ENCODE data around the gene SERINC2. TPM values are rescaled to one million over a fixed set of nuclear protein-coding genes. Genes with fewer than 3 reads are reported as not detected.

SERINC2 gene
- total RNA-seq, 1 donor from 2014 or later: 1.4 TPM

DNA sequence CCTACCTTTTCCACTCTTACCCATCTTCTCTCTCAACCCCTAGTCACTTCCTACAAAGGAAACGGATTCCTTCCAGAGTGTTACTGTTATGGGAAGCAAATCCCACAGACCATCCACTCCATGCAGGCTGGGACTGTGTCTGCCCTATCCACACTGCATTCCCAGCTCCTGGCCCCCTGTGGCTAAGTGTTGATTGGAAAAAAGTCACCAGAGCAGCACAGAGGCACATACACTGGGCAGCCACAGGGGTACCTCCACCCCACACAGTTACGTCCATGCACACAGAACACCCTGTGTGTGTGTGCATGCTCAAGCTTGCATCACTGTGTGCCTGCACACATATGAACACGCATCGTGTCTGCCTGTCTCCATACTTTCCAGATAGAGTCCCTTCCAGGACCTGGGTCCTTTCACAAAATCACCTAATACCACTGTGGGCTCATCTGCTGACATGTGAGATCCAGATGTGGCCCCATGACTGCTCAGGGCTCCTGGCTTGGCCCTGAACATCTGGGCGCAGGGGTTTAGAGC, 4.2 kb upstream of the SERINC2 start:
- no peak for ATAC-seq
- intact Hi-C loops (cut with DNase I): no loop called here
- DNase-seq (ENCODE audit: low spot score): no peak

DNA sequence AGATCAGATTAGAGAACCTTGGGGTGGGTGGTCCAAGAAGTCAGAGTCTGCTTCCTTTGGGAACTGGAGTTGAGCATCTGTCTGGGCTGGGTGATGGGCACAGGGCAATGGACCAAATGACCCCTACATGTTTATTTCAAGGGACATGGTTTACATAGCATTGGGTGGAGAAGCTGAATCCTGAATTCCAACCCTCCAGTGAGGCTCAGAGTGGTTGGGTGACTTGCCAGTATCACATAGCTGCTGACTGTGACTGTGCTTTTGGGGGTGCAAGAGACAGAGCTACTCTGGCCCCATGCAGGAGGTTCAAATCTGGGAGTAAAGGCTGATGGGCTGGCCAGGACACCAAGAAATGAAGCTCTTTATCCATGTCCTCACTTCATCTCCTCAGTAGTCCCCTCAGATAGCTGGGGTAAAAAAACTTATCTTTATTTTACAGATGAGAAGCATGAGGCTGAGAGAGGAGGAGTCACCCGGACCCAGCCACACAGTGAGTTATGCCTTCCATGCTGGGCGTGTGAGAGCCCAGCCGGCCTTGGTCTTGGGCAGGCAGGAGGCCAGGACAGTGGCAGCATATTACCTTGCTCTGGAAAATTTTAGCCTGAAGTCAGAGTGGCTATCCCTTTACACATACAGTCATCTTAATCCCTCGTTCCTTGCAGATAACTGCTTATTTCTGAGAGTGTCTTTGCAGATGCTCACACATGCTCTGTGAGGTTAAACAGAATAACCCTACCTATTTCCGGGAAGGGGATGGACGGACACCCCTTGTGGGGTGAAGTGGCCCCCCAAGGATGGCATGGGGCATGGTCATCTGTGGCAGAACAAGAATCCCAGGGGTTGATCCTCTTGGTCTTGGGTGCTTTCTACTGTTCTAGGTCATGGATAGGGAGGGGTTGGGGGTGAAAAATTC, 2.8 kb upstream of the SERINC2 start:
- DNase-seq (ENCODE audit: low spot score) (no peak), ATAC-seq (no peak)
- intact Hi-C loops (cut with DNase I): no loop called here

- intact Hi-C loops (cut with DNase I): no loop called here
- no peak for DNase-seq (ENCODE audit: low spot score)
- ATAC-seq: no peak
Observed at GRCh38 chr1:31410871-31411270, 2.1 kb upstream of the SERINC2 start.

DNA sequence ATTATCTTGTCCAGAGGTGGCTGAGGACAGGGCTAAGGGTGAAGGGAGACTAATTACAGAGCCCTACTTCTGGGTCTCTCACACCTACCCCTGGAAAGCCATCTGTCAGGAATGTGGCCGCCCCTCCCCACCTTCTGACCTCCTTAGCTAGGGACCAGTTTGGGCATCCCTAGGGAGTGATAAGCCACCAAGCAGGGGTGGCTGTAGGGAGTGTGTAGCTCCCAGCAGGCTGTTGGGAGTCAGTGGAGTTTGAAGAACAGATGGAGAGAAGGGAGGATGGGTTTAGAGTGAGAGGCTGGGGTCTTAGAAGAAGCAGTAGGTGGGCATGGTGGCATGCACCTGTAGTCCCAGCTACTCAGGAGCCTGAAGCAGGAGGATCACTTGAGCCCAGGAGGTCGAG, 808 bp upstream of the SERINC2 start:
- intact Hi-C loops (cut with DNase I): no loop called here
- DNase-seq (ENCODE audit: low spot score) (no peak), ATAC-seq (no peak)

DNA sequence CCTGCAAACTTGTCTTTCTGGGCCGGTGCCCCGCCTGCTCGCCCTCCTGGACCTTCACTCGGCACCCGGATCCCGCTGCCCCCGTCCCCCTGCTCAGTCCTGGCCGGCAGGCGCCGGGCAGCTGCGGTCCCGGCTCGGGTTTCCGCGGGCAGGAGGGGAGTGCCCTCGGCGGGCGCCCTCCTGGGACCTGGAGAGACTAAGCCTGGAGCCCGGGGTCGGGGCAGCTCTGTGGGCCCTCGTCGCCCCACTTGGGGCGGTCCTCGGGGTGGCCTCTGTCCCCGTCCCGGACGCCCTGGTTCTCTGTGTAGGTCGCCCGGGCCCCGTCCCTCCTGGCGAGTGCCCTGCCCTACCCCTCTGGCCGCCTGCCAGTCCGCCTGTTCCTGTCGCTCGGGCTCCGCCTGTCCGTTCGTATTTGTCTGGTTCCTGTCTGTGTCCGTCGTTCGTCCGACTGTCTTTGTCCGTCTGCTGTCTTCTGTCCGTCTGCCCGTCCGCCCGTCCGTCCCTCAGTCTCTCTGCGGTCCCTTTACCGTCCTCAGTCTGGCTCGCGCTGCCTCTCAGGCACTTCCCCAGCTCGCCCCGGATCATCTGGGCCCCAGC, 490 bp downstream of the SERINC2 start:
- intact Hi-C loops (cut with DNase I): no loop called here
- ATAC-seq (peak; percentile 67), DNase-seq (ENCODE audit: low spot score) (peak; percentile 77)

DNA sequence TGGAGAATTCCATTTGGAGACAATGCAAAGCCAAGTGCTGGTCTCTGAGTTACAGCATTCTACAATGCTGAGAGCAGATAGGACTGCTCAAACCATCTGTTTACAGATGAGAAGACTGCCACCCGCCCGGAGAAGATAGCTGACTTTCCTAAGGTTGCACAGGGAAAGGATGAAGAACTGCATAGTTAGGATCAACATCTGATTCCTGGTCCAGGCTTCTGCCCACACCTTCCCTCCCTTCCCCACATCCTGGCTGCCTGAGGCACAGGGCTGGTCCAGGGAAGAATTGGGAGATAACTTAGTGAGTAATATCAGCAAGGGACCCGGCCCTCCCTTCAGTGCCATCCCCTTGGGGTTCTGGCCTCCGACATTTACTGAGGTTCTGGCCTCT, 2.0 kb downstream of the SERINC2 start:
- DNase-seq (ENCODE audit: low spot score): no peak
- no peak for ATAC-seq
- intact Hi-C loops (cut with DNase I): no loop called here

- no peak for ATAC-seq
- DNase-seq (ENCODE audit: low spot score): no peak
- intact Hi-C loops (cut with DNase I): no loop called here
Observed at GRCh38 chr1:31415658-31416057, 2.6 kb downstream of the SERINC2 start.

GRCh38 chr1:31416101-31416736, 3.2 kb downstream of the SERINC2 start:
- intact Hi-C loops (cut with DNase I): no loop called here

DNA sequence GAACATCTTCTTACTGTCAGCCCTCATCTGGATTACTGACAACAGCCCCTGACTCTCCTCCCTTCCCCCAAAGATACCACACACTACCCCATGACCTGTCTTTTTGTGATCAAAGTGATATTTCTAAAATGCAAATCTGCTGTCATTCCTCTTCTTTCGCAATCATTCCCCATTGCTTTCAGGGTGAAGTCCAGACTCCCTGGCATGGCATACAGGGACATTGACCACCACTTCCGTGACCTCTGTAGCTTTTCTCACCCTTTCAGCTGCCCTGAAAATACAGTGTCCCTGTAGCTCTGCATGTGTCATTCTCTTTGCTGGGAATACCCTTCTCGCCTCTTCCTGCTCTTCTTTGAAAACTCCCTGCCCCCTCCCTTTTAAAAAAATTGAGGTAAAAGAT, 4.1 kb downstream of the SERINC2 start:
- DNase-seq (ENCODE audit: low spot score) (no peak), ATAC-seq (no peak)
- intact Hi-C loops (cut with DNase I): no loop called here

More at GRCh38 chr1:31416101-31416736, 3.2 kb downstream of the SERINC2 start:
- ATAC-seq: no peak
- DNase-seq (ENCODE audit: low spot score): no peak

DNA sequence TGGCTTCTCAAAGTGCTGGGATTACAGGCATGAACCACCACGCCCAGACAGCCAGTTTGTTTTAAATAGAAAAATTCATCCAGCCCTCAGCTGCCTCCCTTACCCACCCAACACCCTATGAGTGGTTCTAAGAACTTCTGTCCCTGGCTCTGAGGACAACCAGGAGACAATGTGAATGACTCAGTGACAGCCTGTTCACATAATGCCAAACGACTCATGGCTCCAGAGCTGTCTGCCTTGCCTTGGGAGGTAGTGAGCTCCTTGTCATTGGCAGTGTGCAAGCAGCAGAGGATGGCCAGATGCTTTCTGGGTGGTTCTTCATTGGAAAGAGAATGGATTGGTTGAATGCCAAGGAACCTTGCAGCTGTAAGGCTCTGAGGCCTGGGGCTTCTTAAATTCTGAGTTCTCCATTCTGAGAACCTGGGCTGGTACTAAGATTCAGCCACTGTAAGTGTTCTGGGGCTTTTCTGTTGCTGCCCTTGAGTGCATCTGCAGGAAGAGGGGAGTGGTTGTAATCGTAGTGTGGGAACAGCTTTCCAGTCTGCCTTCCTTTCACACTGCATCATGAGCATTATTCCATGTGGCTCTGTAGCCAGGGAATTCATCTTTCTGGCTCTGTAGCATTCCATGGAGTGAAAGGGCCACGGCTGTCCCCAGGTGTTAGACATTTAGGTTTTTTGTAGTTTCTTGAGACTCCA, 5.8 kb downstream of the SERINC2 start:
- DNase-seq (ENCODE audit: low spot score) (no peak), ATAC-seq (no peak)
- intact Hi-C loops (cut with DNase I): no loop called here

DNA sequence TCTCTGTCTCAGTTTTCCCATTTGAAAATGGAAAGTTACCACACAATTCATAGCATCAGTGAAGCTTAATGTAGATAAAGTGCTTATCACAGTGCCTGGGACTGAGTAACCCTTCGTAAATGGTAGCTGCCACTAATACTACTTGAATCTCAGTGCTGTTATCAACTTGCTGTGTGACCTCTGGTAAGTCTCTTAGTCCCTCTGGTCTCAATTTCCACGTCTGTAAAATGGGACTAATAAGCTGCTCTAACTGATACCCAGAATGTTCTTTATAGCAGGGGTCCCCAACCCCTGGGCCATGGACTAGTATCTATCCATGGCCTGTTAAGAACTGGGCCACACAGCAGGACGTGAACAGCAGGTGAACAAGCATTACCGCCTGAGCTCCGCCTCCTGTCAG, 7.7 kb downstream of the SERINC2 start:
- DNase-seq (ENCODE audit: low spot score) (no peak), ATAC-seq (no peak)
- intact Hi-C loops (cut with DNase I): no loop called here

- intact Hi-C loops (cut with DNase I): no loop called here
- ATAC-seq: no peak
Observed at GRCh38 chr1:31421371-31422040, 8.5 kb downstream of the SERINC2 start.

DNA sequence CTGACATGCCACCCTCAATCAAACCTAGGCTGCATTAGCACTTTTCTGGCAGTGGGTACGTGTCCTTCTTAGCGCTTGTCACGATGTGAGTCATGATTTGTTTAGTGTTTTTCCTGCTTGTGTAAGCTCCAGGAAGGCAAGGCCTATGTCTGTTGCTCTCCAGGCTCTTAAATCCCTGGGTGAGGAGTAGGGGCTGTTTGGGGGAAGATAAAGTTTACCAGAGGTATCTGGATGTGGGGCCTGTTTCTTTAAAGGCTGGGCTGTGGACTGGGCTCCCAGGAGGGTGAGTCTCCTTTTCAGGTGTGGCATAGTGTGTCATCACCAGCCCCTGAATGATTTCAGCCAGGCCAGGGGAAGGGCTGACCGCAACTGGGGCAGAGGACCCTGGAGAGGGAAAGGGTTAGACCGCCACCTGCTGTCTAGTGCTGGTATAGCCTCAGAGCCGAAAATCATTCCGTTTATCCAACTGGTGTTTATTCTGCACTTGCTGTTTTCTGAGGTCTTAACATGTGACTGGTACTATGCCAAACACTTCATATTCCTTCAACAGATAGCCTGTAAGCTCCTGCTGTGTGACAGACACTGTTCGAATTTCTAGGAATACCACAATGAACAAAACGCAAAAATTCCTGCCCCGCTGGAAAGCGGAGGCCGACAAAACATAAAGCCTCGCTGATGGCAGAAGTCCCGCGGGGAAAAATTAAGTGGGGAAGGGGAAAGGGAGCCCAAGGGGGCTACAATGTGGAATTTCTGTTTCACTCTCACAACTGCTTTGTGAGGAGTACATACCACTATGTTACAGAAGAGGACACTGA, 9.7 kb downstream of the SERINC2 start:
- intact Hi-C loops (cut with DNase I): no loop called here
- peak; percentile 86 for ATAC-seq
- DNase-seq (ENCODE audit: low spot score): peak; percentile 84

More at GRCh38 chr1:31421371-31422040, 8.5 kb downstream of the SERINC2 start:
- DNase-seq (ENCODE audit: low spot score): no peak

- no peak for DNase-seq (ENCODE audit: low spot score)
- intact Hi-C loops (cut with DNase I): no loop called here
- peak; percentile 9 for ATAC-seq
Observed at GRCh38 chr1:31423418-31423947, 10.5 kb downstream of the SERINC2 start.

- no peak for DNase-seq (ENCODE audit: low spot score)
- intact Hi-C loops (cut with DNase I): no loop called here
- ATAC-seq: no peak
Observed at GRCh38 chr1:31424568-31424967, 11.6 kb downstream of the SERINC2 start.

DNA sequence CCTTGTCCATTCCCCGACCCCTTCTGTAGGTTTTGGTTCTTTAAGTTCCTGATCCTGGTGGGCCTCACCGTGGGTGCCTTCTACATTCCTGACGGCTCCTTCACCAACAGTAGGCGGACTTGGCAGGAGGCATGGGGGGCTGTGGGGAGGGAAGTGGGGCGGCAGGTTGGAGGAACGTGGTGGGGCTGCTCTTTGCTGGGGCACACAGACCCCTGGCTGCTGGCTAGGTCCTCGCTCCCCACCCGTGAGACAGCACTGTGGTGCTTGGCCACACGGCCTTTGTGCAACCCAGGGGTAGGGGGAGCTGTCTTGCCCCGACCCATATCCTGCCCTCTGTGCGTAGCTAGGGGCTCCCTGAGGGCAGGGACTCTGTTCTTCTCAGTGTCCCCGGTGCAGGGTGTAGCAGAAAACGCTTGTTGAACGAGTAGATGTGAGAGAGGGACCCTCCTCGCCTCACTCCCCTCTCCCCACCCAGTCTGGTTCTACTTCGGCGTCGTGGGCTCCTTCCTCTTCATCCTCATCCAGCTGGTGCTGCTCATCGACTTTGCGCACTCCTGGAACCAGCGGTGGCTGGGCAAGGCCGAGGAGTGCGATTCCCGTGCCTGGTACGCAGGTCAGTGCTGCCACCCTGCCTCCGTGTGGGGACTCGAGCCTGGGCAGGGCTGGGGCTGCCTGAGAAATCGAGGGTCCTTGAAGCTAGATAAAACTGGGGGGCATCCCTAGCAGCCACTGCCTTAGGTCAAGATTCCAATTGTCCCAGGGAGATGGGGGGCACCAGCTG, 12.5 kb downstream of the SERINC2 start:
- intact Hi-C loops (cut with DNase I): loop anchor here (5.0 kb wide), 1 partner anchor 243 kb away; no protein-coding TSS in a partner anchor
- ATAC-seq: no peak
- no peak for DNase-seq (ENCODE audit: low spot score)

Measured in sciatic nerve (tissue), 2 donors.